ENCODE data around the gene NTM. TPM values are rescaled to one million over a fixed set of nuclear protein-coding genes. Genes with fewer than 3 reads are reported as not detected.

NTM gene
- total RNA-seq, 6 donors from 2014 or later = 4.1 to 151 (median 115) TPM

DNA sequence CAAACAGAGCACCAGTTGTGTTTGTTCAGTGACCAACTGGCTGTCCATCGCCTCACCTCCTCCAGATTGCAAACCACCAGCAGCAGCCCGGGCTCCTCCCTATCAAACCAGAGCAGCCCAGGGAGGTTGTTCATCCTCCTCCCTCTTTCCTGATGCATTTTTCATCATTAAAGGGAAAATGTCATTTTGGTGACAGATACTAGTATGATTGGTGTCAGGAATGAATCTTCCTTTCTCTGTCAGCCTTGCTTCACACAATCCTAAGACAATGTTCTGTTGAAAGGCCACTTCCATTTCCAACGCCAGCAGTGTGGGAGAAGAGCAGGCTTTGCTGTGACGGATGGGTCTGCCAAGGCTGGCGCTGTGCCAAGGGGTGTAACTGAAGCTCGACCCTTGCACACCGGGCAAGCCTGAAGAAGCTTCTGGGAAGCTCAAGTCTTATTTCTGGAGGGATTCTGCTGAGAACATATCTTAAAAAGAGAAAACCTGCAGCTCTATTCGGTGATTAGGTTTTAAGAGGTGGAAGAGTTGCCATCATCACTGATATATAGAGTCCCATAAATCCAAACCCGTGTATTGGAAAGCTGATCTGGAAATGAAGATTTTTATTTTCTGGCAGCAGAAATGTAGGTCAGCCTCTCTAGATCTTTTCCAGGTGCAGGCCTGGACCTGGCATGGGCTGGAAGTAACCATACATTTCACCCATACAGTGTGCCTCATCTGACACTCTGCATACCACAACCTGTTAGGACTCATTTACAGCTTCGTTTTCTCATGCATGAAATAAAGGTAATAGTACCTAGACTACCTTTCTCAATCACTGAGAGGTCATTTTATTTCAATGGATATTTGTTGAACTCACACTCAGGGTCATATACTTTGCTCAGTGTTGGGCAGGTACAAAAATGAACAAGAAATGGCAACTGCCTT lies 524.5 kb downstream of the NTM start:
- WGBS, 2 donors = 64 to 79% methylated on average over 6 to 10 of the region's 10 CpGs
- ATAC-seq (ENCODE audit: low FRiP score in 2 of 2) (no peak), DNase-seq (no peak)
- H3K27ac ChIP-seq = no peak overlapping the region
- H3K36me3 ChIP-seq = no peaks in the 10 kb centered on the region
- H3K27me3 ChIP-seq = no peaks in the 10 kb centered on the region
- H3K4me3 ChIP-seq = no peak overlapping the region
- H3K4me1 ChIP-seq = no peaks in the 10 kb centered on the region
- TF ChIP-seq POLR2A (IDR thresholded peaks at IDR 0.05) (no peak), EP300 (IDR thresholded peaks at IDR 0.05) (no peak), POLR2AphosphoS5 (IDR thresholded peaks at IDR 0.05) (no peak)
- TF ChIP-seq, protein P1, sequence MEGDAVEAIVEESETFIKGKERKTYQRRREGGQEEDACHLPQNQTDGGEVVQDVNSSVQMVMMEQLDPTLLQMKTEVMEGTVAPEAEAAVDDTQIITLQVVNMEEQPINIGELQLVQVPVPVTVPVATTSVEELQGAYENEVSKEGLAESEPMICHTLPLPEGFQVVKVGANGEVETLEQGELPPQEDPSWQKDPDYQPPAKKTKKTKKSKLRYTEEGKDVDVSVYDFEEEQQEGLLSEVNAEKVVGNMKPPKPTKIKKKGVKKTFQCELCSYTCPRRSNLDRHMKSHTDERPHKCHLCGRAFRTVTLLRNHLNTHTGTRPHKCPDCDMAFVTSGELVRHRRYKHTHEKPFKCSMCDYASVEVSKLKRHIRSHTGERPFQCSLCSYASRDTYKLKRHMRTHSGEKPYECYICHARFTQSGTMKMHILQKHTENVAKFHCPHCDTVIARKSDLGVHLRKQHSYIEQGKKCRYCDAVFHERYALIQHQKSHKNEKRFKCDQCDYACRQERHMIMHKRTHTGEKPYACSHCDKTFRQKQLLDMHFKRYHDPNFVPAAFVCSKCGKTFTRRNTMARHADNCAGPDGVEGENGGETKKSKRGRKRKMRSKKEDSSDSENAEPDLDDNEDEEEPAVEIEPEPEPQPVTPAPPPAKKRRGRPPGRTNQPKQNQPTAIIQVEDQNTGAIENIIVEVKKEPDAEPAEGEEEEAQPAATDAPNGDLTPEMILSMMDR (IDR thresholded peaks at IDR 0.05) = no peak
- no peaks in the 10 kb centered on the region for H3K9me3 ChIP-seq

DNA sequence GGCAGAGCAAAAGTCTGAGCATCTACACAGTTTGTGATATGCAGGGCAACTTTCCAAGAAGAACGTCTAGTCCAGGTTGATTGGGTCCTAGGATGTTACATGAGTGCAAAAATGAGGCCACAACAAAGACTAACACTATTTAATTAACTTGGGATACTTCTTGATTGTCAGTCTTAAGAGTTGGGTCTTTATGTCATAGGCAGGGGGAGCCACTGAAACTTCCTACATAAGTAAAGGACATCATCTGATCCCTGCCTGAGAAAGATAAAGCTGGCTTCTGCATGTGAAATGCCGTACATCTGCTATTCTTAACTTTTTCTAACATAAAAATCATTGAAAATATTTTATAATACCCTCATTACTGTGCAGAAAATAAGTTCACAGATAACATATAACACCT lies 525.5 kb downstream of the NTM start:
- H3K9me3 ChIP-seq = no peaks in the 10 kb centered on the region
- H3K27ac ChIP-seq = no peak overlapping the region
- no peak for TF ChIP-seq EP300 (IDR thresholded peaks at IDR 0.05)
- TF ChIP-seq, protein P1 (IDR thresholded peaks at IDR 0.05) = no peak
- no peak for TF ChIP-seq POLR2A (IDR thresholded peaks at IDR 0.05)
- no peak for TF ChIP-seq POLR2AphosphoS5 (IDR thresholded peaks at IDR 0.05)
- H3K4me3 ChIP-seq = no peak overlapping the region
- DNase-seq = no peak
- H3K27me3 ChIP-seq = no peaks in the 10 kb centered on the region
- no peaks in the 10 kb centered on the region for H3K36me3 ChIP-seq
- H3K4me1 ChIP-seq = no peaks in the 10 kb centered on the region
- no peak for ATAC-seq (ENCODE audit: low FRiP score in 2 of 2)
- WGBS, 2 donors = 53 to 65% methylated on average over 2 of the region's 2 CpGs

DNA sequence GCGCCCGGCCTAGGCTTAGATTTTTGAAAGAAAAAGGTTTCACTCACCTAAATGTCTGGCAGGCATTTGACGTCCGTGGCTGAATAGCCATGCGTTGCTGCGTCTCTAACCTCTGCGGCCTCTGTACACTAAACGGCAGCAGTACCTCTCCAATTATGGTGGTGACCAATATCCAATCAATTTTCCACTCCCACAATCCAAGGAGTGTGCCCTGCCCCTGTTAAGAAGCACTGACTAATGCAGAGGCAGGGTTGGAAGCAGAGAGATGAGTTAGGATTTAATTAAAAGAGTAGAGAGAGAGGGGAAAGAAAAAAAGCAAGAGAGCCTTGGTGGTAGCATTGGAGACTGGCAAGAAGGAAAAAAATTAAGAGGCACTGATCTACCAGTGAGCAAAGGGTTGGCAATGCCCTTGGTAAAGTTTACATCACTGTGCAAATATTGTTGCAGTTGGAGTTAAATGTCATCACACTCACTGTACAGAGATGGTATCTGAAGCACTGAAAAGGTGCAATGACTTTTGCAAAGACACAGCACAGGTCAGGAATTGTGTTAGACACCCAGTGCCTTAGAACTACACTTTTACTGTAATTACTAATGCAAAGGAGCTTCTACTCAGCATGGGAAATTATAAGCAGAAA lies 526.7 kb downstream of the NTM start:
- no peak for TF ChIP-seq POLR2A (IDR thresholded peaks at IDR 0.05)
- TF ChIP-seq POLR2AphosphoS5 (IDR thresholded peaks at IDR 0.05) = no peak
- TF ChIP-seq EP300 (IDR thresholded peaks at IDR 0.05) = no peak
- TF ChIP-seq, protein P1 (IDR thresholded peaks at IDR 0.05) = no peak
- Histone ChIP-seq H3K36me3 (no peaks in the 10 kb centered on the region), H3K4me1 (no peaks in the 10 kb centered on the region), H3K4me3 (no peak overlapping the region), H3K27me3 (no peaks in the 10 kb centered on the region), H3K27ac (no peak overlapping the region), H3K9me3 (no peaks in the 10 kb centered on the region)
- 91 to 94% methylated on average over 8 of the region's 8 CpGs for WGBS, 2 donors
- ATAC-seq (ENCODE audit: low FRiP score in 2 of 2) = no peak
- no peak for DNase-seq

DNA sequence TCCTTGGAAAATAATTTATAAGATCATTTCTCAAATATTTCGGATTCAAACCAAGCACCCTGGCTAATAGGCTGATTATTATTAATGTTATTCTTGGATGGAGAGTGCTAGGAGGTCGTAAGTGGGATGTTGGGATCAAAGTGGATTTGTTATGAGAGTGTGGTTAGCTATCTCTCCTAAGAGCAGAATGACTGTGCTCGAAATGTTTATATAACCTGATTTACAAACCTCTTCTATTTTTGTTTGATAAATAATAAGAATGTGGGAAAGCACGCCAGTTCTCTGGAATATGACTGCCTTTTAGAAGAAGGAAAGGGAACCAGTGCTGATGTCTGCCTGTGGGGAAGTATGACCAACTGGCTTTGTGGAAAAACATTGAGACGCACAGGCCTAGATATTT lies 527.5 kb downstream of the NTM start:
- WGBS, 2 donors = 59 to 62% methylated on average over 5 of the region's 5 CpGs
- Histone ChIP-seq H3K36me3 (no peaks in the 10 kb centered on the region), H3K27ac (no peak overlapping the region), H3K4me1 (no peaks in the 10 kb centered on the region), H3K4me3 (no peak overlapping the region), H3K27me3 (no peaks in the 10 kb centered on the region), H3K9me3 (no peaks in the 10 kb centered on the region)
- ATAC-seq (ENCODE audit: low FRiP score in 2 of 2) = peak in 1 of 2 donors; percentile 57
- DNase-seq = no peak
- TF ChIP-seq EP300 (IDR thresholded peaks at IDR 0.05) = no peak
- TF ChIP-seq, protein P1 (IDR thresholded peaks at IDR 0.05) = no peak
- no peak for TF ChIP-seq POLR2AphosphoS5 (IDR thresholded peaks at IDR 0.05)
- TF ChIP-seq POLR2A (IDR thresholded peaks at IDR 0.05) = no peak
